ENCODE data around the gene IFT57. TPM values are rescaled to one million over a fixed set of nuclear protein-coding genes. Genes with fewer than 3 reads are reported as not detected.

The IFT57 gene
- total and polyA plus RNA-seq, 2 of the 8 experiments (the other 6 are each of a cell fraction or from before 2014, with no cell fraction given) = 15.1 to 27.8 TPM

DNA sequence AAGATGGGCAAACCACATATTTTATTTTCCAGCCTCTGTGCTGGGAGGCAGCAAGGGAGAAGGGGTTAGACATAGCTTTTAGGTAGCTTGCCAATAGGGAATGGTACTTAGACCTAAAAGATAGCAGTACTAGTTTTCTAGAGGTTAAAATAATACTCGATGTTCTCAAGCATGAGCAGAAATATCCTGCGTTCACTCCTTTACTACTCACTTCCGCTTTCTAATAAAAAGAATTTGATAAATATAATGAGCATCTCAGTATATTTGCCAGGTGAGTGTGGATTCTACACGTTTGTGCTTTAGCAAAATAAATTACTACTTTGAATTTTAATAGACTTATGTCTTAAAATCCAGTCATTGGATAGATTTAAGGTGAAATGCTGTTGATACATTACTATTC is 92.0 kb downstream of the IFT57 start (continued):
- TF ChIP-seq, protein P1, sequence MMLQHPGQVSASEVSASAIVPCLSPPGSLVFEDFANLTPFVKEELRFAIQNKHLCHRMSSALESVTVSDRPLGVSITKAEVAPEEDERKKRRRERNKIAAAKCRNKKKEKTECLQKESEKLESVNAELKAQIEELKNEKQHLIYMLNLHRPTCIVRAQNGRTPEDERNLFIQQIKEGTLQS (IDR thresholded peaks at IDR 0.05; ENCODE audit: insufficient read depth, low read depth, low read length) = no peak
